GM12872 (cell line): Measurements from ENCODE around the gene CTNND2.

Source experiments
- TF ChIP-seq, protein P1 (sequence below): IDR thresholded peaks from 3 replicates; pipeline ENCODE4 v1.5.1; 2011; ENCODE audit warnings: low read depth, mild to moderate bottlenecking, low read length, moderate library complexity; ENCODE audit not compliant: insufficient read depth

Gene CTNND2

DNA sequence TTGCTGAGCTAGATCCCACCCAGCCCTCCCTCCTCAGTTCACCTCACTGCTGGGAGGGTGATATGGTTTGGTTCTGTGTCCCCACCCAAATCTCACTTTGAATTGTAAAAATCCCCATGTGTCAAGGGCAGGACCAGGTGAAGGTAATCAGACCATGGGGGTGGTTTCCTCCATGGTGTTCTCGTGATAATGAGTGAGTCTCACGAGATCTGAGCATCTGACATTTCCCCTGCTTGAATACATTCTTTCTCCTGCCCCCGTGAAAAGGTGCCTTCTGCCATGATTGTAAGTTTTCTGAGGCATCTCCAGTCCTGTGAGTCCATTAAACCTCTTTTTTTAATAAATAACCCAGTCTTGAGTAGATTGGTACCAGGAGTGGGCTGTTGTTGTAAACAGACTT is 673.4 kb downstream of the CTNND2 start:
- TF ChIP-seq, protein P1, sequence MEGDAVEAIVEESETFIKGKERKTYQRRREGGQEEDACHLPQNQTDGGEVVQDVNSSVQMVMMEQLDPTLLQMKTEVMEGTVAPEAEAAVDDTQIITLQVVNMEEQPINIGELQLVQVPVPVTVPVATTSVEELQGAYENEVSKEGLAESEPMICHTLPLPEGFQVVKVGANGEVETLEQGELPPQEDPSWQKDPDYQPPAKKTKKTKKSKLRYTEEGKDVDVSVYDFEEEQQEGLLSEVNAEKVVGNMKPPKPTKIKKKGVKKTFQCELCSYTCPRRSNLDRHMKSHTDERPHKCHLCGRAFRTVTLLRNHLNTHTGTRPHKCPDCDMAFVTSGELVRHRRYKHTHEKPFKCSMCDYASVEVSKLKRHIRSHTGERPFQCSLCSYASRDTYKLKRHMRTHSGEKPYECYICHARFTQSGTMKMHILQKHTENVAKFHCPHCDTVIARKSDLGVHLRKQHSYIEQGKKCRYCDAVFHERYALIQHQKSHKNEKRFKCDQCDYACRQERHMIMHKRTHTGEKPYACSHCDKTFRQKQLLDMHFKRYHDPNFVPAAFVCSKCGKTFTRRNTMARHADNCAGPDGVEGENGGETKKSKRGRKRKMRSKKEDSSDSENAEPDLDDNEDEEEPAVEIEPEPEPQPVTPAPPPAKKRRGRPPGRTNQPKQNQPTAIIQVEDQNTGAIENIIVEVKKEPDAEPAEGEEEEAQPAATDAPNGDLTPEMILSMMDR: no peak

DNA sequence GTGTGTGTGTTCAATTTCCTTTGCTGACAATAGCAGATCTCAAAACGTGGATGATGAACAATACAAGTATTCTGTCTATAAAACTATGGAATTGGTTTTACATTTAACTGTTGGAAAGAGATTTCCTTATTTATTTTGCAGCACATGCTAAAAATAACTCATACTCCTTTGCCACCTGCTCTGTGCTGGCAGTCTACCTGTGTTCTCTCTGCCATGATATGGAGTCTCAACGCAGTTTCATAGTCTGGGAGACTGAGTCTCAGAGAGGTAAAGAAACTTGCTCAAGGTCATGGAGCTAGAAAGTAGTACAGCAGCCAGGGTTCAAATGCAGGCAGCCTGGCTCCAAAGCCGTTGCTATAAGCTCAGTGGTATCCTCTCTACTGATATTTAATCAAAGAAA is 677.2 kb downstream of the CTNND2 start:
- TF ChIP-seq, protein P1: no peak

DNA sequence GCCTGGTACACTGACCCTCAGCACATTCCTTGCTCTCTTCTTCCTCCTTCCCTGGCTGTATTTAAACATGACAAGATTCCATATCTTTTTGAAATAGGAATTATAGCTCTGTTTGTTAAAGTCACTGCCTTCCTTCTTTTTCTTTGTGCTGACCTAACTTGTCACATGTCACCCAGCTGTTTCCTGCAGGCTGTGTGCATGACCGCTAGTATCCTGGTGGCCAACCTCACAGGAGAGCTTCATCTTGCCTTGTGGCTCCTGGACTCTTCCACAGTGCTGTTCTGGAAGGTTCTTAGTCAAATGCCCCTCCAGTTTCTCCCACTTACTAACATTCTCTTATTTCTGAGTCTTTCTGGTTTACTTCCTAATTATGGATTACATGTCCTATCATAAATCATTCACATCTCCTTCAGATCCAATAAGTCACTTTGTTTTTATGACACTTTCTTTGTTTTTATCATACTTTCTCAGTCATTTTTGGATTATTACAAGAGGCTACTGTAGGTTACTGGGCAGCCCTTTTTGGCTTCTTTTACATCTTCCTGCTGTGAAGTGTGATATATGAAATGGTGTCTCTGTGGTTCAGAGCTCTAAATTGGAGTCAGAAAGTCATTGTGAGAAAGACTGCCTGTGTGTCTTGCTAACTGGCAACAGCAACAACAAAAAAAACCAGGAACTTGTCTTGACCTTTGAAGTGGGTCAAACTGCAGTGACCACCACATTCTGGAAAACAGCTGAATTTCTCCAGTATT is 679.6 kb downstream of the CTNND2 start:
- TF ChIP-seq, protein P1: no peak

DNA sequence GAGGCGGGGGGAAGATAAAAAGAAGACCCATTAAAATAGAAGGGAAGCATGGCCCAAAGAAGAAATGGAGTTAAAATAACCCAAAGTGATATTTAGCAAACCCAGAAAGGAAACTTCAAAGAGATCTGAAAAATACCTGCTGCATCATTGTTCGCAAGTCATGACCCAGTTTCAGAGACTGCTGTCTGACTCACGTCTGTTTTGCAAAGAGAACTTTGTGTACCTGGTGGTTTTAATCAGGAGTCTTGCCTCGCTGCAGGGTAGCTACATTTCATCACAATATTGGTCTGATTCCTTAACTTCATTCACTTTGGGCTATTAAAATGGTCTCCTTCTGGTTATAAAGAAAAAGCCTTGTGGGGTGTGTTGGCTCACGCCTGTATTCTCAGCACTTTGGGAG is 682.1 kb downstream of the CTNND2 start:
- TF ChIP-seq, protein P1: no peak

DNA sequence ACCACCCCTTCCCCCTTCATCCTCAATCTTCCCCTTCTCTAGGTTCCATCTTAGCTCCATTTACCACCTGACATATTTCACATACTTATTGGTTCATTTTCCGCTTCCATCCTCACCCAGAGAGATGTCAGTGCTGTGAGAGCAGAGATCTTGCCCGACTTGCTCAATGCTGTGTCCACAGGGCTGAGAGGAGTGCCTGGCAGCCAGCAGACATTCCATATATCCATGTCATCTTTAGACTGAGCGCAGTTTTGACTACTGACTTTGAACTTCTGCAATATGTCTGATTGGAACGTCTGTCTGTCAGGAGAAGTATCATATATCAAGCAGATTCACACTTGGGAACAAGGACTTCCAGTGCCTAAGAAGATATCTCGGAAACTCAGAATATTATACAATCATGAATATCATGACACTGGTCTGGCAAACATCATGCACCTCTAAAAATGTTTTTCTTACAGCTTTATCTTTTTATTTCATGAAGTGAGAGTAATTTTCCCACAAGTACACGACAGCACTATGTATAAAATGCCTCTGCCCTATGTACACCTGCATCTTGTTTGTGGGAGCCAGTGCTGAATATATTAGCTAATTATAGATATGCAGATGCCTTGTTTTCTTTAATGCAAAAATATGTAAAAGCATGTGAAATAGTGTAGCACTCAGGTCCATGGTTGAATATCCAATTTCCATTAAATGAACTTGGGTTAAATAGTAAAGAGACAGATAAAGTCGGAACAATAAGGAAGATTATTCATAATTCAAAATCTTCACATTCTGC is 689.2 kb downstream of the CTNND2 start:
- TF ChIP-seq, protein P1: no peak

DNA sequence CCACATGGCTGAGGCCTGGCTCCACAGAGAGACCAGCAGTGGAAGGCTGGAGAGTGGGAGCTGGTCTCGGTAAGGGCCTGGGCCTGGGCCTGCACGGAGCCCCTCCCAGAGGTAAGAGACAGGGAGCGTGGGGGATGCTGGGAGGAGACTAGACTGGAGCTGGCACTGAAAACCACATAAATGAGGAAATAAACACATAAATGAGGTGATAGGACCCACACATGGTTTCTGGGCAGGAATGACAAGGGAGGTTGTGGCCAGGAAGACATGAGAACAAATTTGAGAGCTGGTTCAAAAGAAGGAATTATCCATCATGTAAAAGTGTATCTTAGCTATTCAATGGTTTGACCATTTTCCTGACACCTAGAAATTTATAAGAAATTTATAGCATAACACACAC is 691.5 kb downstream of the CTNND2 start:
- TF ChIP-seq, protein P1: no peak

DNA sequence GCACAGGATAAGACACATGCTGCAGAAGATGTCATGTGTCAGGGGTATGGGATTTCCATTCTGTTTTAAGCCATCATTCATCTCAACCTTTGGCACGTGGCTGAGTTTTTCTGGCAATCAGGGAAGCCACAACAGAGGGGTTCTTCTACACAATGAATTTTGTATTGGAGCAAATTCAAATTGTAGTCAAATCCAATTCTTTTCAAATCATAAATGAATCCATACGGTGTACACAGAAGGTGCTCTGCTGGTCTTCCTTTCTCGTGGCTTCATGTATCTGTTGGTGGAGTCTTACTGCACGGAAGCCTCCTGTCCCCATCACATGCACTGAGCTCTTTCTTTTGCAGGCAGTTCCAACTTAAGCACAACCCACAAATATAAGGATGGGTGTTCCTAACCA is 706.5 kb downstream of the CTNND2 start:
- TF ChIP-seq, protein P1: no peak
